SK-N-SH (cell line): ENCODE measurements around the gene MYCT1. TPM values are rescaled to one million over a fixed set of nuclear protein-coding genes. Genes with fewer than 3 reads are reported as not detected.

Source experiments
- CTCF ChIA-PET: fragments of 300-600, 350-600 bp; formaldehyde crosslinking; extraction: SDS; loops from one replicate; lab custom pipeline; 2021; lab: Yijun Ruan, JAX
- POLR2A ChIA-PET: fragments of 350-600 bp; sonication (Branson Sonifier 250); formaldehyde crosslinking; extraction: SDS; loops from one replicate; lab custom pipeline; 2020; ENCODE audit warnings: antibody characterized with exemption, inconsistent platforms; lab: Yijun Ruan, JAX
- DNase-seq: peaks from one replicate; pipeline ENCODE4 v3.0.0; 2012
- H2AFZ ChIP-seq: fragments of 200-600 bp; sonication (generic); 2 replicates; pipeline ENCODE4 v1.8.1; 2016; ENCODE audit warnings: antibody characterized with exemption, mild to moderate bottlenecking, low read depth
- H3F3A ChIP-seq: fragments of 200-600 bp; sonication (generic); replicated peaks from 2 replicates; pipeline ENCODE3; 2016; ENCODE audit warnings: antibody characterized with exemption, mild to moderate bottlenecking; ENCODE audit not compliant: insufficient read depth
- H3K27ac ChIP-seq, 2 experiments: fragments of 200-500 bp in 1 of 2; fragments of 200-600 bp in 1 of 2; sonication (Bioruptor generic) in 1 of 2; sonication (generic), shearing (Covaris generic) in 1 of 2; 2 replicates each; pipeline versions ENCODE4 v1.5.1 to v1.6.1; 2014 to 2016; ENCODE audit warnings: low read depth in 2 of 2, inconsistent platforms in 1 of 2, low read length in 1 of 2, mild to moderate bottlenecking in 1 of 2, mixed read lengths in 1 of 2
- H3K27me3 ChIP-seq: fragments of 200-600 bp; sonication (generic), shearing (Covaris generic); 2 replicates; pipeline ENCODE4 v1.6.1; 2016; ENCODE audit warnings: mixed run types; ENCODE audit not compliant: insufficient read depth
- H3K36me3 ChIP-seq, 2 experiments: fragments of 200-500 bp in 1 of 2; fragments of 200-600 bp in 1 of 2; sonication (Bioruptor generic) in 1 of 2; sonication (generic) in 1 of 2; replicated peaks in 1 of 2; 2 replicates each; pipeline versions ENCODE3 to v1.5.1; 2014 to 2016; ENCODE audit warnings: low read length in 1 of 2, mild to moderate bottlenecking in 1 of 2; ENCODE audit not compliant: insufficient read depth in 2 of 2, control insufficient read depth in 1 of 2
- H3K4me1 ChIP-seq, 2 experiments: fragments of 200-500 bp in 1 of 2; fragments of 200-600 bp in 1 of 2; sonication (Bioruptor generic) in 1 of 2; sonication (generic), shearing (Covaris generic) in 1 of 2; 2 replicates each; pipeline versions ENCODE4 v1.5.1 to v1.6.1; 2014 to 2016; ENCODE audit warnings: low read depth in 1 of 2, low read length in 1 of 2, mixed run types in 1 of 2; ENCODE audit not compliant: insufficient read depth in 2 of 2, control insufficient read depth in 1 of 2
- H3K4me2 ChIP-seq: fragments of 200-600 bp; sonication (generic), shearing (Covaris generic); 2 replicates; pipeline ENCODE4 v1.6.1; 2017; ENCODE audit warnings: mixed run types
- H3K4me3 ChIP-seq, 2 experiments: fragments of 200-500 bp in 1 of 2; fragments of 200-600 bp in 1 of 2; sonication (Bioruptor generic) in 1 of 2; sonication (generic), shearing (Covaris generic) in 1 of 2; 2 replicates each; pipeline versions ENCODE4 v1.5.1 to v1.8.1; 2014 to 2016; ENCODE audit warnings: low read depth in 2 of 2, inconsistent platforms in 1 of 2, low read length in 1 of 2, mild to moderate bottlenecking in 1 of 2, mixed read lengths in 1 of 2, moderate library complexity in 1 of 2
- H3K79me2 ChIP-seq: fragments of 200-600 bp; sonication (generic); 2 replicates; pipeline ENCODE4 v1.8.1; 2017; ENCODE audit warnings: mild to moderate bottlenecking; ENCODE audit not compliant: insufficient read depth
- H3K9ac ChIP-seq: fragments of 200-600 bp; sonication (generic); 2 replicates; pipeline ENCODE4 v1.6.1; 2017; ENCODE audit warnings: mixed run types
- H3K9me2 ChIP-seq: fragments of 200-600 bp; sonication (generic); 2 replicates; pipeline ENCODE4 v1.6.1; 2017; ENCODE audit warnings: mixed run types
- H3K9me3 ChIP-seq: fragments of 200-600 bp; sonication (generic); 2 replicates; pipeline ENCODE4 v1.6.1; 2017; ENCODE audit warnings: mixed run types, mild to moderate bottlenecking, moderate library complexity
- H4K20me1 ChIP-seq: fragments of 200-600 bp; sonication (generic); 2 replicates; pipeline ENCODE4 v1.6.1; 2017; ENCODE audit warnings: mild to moderate bottlenecking, mixed run types; ENCODE audit not compliant: insufficient read depth
- CHD2 ChIP-seq: fragments of 150-350 bp; IDR thresholded peaks from 2 replicates; pipeline ENCODE4 v1.6.1; 2018; ENCODE audit warnings: low read length; ENCODE audit not compliant: partially characterized antibody
- EP300 ChIP-seq, 2 experiments: IDR thresholded peaks; 2 replicates each; pipeline versions ENCODE4 v1.4.0 to v1.6.1; 2012; ENCODE audit warnings: borderline replicate concordance in 1 of 2, low read depth in 1 of 2, low read length in 1 of 2
- FOXJ3 ChIP-seq: sonication (generic); formaldehyde crosslinking; IDR thresholded peaks from 2 replicates; pipeline ENCODE4 v1.5.1; 2020; ENCODE audit warnings: mild to moderate bottlenecking, missing genetic modification reagents
- GATA2 ChIP-seq: sonication (generic); formaldehyde crosslinking; IDR thresholded peaks from 2 replicates; pipeline ENCODE4 v1.5.0; 2020; ENCODE audit warnings: mild to moderate bottlenecking, missing genetic modification reagents
- MEF2A ChIP-seq: IDR thresholded peaks from 2 replicates; pipeline ENCODE4 v1.4.0; 2012; ENCODE audit warnings: low read depth, borderline replicate concordance
- NFIC ChIP-seq: IDR thresholded peaks from 2 replicates; pipeline ENCODE4 v1.4.0; 2012; ENCODE audit warnings: borderline replicate concordance
- RAD21 ChIP-seq: IDR thresholded peaks from 2 replicates; pipeline ENCODE4 v1.6.1; 2012; ENCODE audit warnings: mild to moderate bottlenecking, low read length
- RFX5 ChIP-seq: IDR thresholded peaks from 2 replicates; pipeline ENCODE4 v1.6.1; 2012; ENCODE audit warnings: mild to moderate bottlenecking, improper control_type of control experiment, low read length
- RXRA ChIP-seq: IDR thresholded peaks from 2 replicates; pipeline ENCODE4 v1.4.0; 2012; ENCODE audit warnings: low read depth, mild to moderate bottlenecking, borderline replicate concordance
- TAF1 ChIP-seq: IDR thresholded peaks from 2 replicates; pipeline ENCODE4 v1.6.1; 2012; ENCODE audit warnings: low read depth, mild to moderate bottlenecking, low read length, moderate library complexity, borderline replicate concordance
- ZBTB33 ChIP-seq: IDR thresholded peaks from 2 replicates; pipeline ENCODE4 v1.4.0; 2012; ENCODE audit warnings: low read depth, borderline replicate concordance
- polyA plus RNA-seq, 3 experiments: library from polyadenylated mRNA; depleted of rRNA; stranded (reverse); fragments of >200 nt; gene quantifications; 2 replicates each; pipeline ENCODE4 v1.2.3, GENCODE V29; 2012
- TF ChIP-seq, protein P1 (sequence below): IDR thresholded peaks from 2 replicates; pipeline ENCODE4; 2012
- TF ChIP-seq, protein P2 (sequence below): fragments of 200-600 bp; sonication (generic); IDR thresholded peaks from 2 replicates; pipeline ENCODE4 v1.6.1; 2017; ENCODE audit warnings: antibody characterized with exemption, mild to moderate bottlenecking, moderate library complexity
- TF ChIP-seq, protein P3 (sequence below): fragments of 150-350 bp; IDR thresholded peaks from 2 replicates; pipeline ENCODE4 v1.6.1; 2017; ENCODE audit warnings: antibody characterized with exemption, low read length, low read depth, borderline replicate concordance

Gene MYCT1
- polyA plus RNA-seq, 1 of the 3 experiments (the other 2 are of a cell fraction) = 7.6 TPM

DNA sequence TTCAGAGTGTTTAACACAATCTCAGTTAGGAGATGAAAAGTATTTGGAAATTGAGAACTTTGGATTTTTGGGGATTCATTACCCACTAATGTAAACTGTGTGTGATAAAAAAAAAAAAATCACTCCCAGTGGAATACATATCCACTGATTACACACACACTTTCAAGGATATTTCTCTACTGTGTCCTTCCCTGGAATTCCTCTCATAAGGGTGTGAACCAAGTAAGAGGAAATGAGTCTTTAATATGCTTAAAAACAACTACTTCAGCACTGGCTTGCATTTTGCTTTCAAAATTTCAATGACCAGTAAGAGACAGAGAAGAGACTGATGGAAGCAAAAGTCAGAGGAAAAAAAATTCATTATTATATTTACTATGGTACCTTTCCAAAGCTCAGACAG lies 24.5 kb upstream of the MYCT1 start:
- Histone ChIP-seq H3K9me3 (no peaks in the 10 kb centered on the region), H3K4me1 (peaks cover 0 to 9% of the 10 kb centered on the region in 2 experiments; a peak in 2 of 4 replicates), H3K4me3 (no peak overlapping the region), H3K27me3 (no peaks in the 10 kb centered on the region), H3K9me2 (no peaks in the 10 kb centered on the region), H3K79me2 (no peaks in the 10 kb centered on the region), H3F3A (peaks cover 18% of the 10 kb centered on the region), H3K4me2 (0 out of 2 replicates have a peak overlapping the region, but pooled peaks have one; percentile 7), H4K20me1 (no peaks in the 10 kb centered on the region), H3K9ac (peak overlapping the region; percentile 27; the same call in 1 of the 2 replicates), H3K36me3 (no peaks in the 10 kb centered on the region), H2AFZ (peak overlapping the region; percentile 37; the same call in 1 of the 2 replicates), H3K27ac (peak overlapping the region in 1 of 2 experiments; percentile 43; a peak in 2 of 4 replicates)
- no peak for DNase-seq
- no peak for TF ChIP-seq RAD21
- no peak for TF ChIP-seq GATA2 (CRISPR knock-in tag)
- no peak for TF ChIP-seq MEF2A
- TF ChIP-seq, protein P1, sequence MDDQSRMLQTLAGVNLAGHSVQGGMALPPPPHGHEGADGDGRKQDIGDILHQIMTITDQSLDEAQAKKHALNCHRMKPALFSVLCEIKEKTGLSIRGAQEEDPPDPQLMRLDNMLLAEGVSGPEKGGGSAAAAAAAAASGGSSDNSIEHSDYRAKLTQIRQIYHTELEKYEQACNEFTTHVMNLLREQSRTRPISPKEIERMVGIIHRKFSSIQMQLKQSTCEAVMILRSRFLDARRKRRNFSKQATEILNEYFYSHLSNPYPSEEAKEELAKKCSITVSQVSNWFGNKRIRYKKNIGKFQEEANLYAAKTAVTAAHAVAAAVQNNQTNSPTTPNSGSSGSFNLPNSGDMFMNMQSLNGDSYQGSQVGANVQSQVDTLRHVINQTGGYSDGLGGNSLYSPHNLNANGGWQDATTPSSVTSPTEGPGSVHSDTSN = no peak
- no peak for TF ChIP-seq CHD2
- no peak for TF ChIP-seq RXRA
- TF ChIP-seq TAF1 = no peak
- TF ChIP-seq, protein P2, sequence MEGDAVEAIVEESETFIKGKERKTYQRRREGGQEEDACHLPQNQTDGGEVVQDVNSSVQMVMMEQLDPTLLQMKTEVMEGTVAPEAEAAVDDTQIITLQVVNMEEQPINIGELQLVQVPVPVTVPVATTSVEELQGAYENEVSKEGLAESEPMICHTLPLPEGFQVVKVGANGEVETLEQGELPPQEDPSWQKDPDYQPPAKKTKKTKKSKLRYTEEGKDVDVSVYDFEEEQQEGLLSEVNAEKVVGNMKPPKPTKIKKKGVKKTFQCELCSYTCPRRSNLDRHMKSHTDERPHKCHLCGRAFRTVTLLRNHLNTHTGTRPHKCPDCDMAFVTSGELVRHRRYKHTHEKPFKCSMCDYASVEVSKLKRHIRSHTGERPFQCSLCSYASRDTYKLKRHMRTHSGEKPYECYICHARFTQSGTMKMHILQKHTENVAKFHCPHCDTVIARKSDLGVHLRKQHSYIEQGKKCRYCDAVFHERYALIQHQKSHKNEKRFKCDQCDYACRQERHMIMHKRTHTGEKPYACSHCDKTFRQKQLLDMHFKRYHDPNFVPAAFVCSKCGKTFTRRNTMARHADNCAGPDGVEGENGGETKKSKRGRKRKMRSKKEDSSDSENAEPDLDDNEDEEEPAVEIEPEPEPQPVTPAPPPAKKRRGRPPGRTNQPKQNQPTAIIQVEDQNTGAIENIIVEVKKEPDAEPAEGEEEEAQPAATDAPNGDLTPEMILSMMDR = no peak
- no peak for TF ChIP-seq FOXJ3 (CRISPR knock-in tag)
- TF ChIP-seq EP300 (IDR thresholded peaks at IDR 0.05; ENCODE audit: borderline replicate concordance in 1 of 2, low read depth in 1 of 2, low read length in 1 of 2) = no peak
- TF ChIP-seq ZBTB33 = no peak
- no peak for TF ChIP-seq NFIC
- TF ChIP-seq, protein P3, sequence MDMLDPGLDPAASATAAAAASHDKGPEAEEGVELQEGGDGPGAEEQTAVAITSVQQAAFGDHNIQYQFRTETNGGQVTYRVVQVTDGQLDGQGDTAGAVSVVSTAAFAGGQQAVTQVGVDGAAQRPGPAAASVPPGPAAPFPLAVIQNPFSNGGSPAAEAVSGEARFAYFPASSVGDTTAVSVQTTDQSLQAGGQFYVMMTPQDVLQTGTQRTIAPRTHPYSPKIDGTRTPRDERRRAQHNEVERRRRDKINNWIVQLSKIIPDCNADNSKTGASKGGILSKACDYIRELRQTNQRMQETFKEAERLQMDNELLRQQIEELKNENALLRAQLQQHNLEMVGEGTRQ = no peak
- no peak for TF ChIP-seq RFX5
- POLR2A ChIA-PET = no interaction called here
- CTCF ChIA-PET = interaction anchor here (1.2 kb wide), 1 partner anchor 275 kb away, joined by 3 read pairs; no protein-coding TSS in a partner anchor
